B cell (primary cell): ENCODE results near the gene PIP5KL1. TPM values are rescaled to one million over a fixed set of nuclear protein-coding genes. Genes with fewer than 3 reads are reported as not detected.

ENCODE experiments used
- ATAC-seq: fragments of 200-7000 bp; cut with Tn5 transposase; one replicate; pipeline ENCODE4 v1.10.0; 2021; ENCODE audit warnings: low read depth, mild to moderate bottlenecking, moderate number of reproducible peaks, moderate library complexity
- CTCF ChIA-PET: fragments of 350-600 bp; sonication (Branson Sonifier 250); formaldehyde crosslinking; loops from one replicate; lab custom pipeline; 2021; ENCODE audit warnings: antibody characterized with exemption, inconsistent platforms; lab: Charles Lee
- POLR2A ChIA-PET: fragments of 350-600 bp; sonication (Branson Sonifier 250); formaldehyde crosslinking; loops from one replicate; lab custom pipeline; 2021; ENCODE audit warnings: antibody characterized with exemption; lab: Charles Lee
- DNase-seq: peaks from one replicate; pipeline ENCODE4 v3.0.0; 2013
- H2AFZ ChIP-seq: 2 replicates; pipeline ENCODE4 v1.6.1; 2012; ENCODE audit warnings: mild to moderate bottlenecking, low read depth, low read length; ENCODE audit not compliant: insufficient read depth, poor library complexity, severe bottlenecking
- H3K27ac ChIP-seq, 2 donors: 1 replicate in 1 of 2; 2 replicates in 1 of 2; pipeline ENCODE4 v1.5.1; 2012 to 2013; ENCODE audit warnings: low read length in 2 of 2, mild to moderate bottlenecking in 2 of 2, moderate library complexity in 1 of 2
- H3K27me3 ChIP-seq, 4 experiments: fragments of 200-600 bp in 1 of 4; sonication (generic) in 1 of 4; replicated peaks in 1 of 4; 1 replicate in 2 of 4; 2 replicates in 2 of 4; pipeline versions ENCODE4 v1.6.1 to v1.7.0; 2013 to 2016; ENCODE audit warnings: low read length in 3 of 4, mild to moderate bottlenecking in 2 of 4, mixed read lengths in 1 of 4, moderate library complexity in 1 of 4; ENCODE audit not compliant: insufficient read depth in 4 of 4, control insufficient read depth in 3 of 4; ENCODE audit errors: control extremely low read depth in 1 of 4
- H3K36me3 ChIP-seq, 2 experiments: replicated peaks in 1 of 2; 1 replicate in 1 of 2; 2 replicates in 1 of 2; pipeline versions ENCODE4 v1.6.1 to v1.7.1; 2013; ENCODE audit warnings: low read length in 1 of 2; ENCODE audit not compliant: insufficient read depth in 2 of 2, control insufficient read depth in 1 of 2; ENCODE audit errors: control extremely low read depth in 1 of 2, extremely low read depth in 1 of 2
- H3K4me1 ChIP-seq, 2 donors: fragments of 200-600 bp in 1 of 2; sonication (generic) in 1 of 2; 1 replicate in 1 of 2; 2 replicates in 1 of 2; pipeline versions ENCODE4 v1.5.1 to v1.6.1; 2013 to 2017; ENCODE audit warnings: low read length in 2 of 2; ENCODE audit not compliant: control insufficient read depth in 2 of 2, insufficient read depth in 2 of 2
- H3K4me2 ChIP-seq: replicated peaks from 2 replicates; pipeline ENCODE3; 2012; ENCODE audit warnings: mild to moderate bottlenecking, low read depth, low read length; ENCODE audit not compliant: poor library complexity, severe bottlenecking
- H3K4me3 ChIP-seq, 5 experiments: fragments of 200-600 bp in 1 of 5; sonication (generic) in 1 of 5; 1 replicate in 3 of 5; 2 replicates in 2 of 5; pipeline versions ENCODE4 v1.5.1 to v1.7.0; 2011 to 2016; ENCODE audit warnings: low read length in 4 of 5, mild to moderate bottlenecking in 4 of 5, low read depth in 2 of 5, control low read depth in 1 of 5, moderate library complexity in 1 of 5; ENCODE audit not compliant: insufficient read depth in 1 of 5; ENCODE audit errors: control extremely low read depth in 1 of 5, extremely low read depth in 1 of 5
- H3K79me2 ChIP-seq: fragments of 200-600 bp; sonication (generic); one replicate; pipeline ENCODE4 v1.6.0; 2016; ENCODE audit warnings: low read length; ENCODE audit not compliant: control insufficient read depth, insufficient read depth
- H3K9ac ChIP-seq: fragments of 200-600 bp; sonication (generic); 2 replicates; pipeline ENCODE4 v1.6.1; 2017; ENCODE audit warnings: mild to moderate bottlenecking, low read length, moderate library complexity
- H3K9me3 ChIP-seq, 3 donors: one replicate each; pipeline versions ENCODE4 v1.6.1 to v1.7.1; 2013; ENCODE audit warnings: low read length in 2 of 3; ENCODE audit not compliant: control insufficient read depth in 2 of 3, insufficient read depth in 1 of 3; ENCODE audit errors: control extremely low read depth in 1 of 3
- H4K20me1 ChIP-seq: 2 replicates; pipeline ENCODE4 v1.6.0; 2012; ENCODE audit warnings: mild to moderate bottlenecking, low read length; ENCODE audit not compliant: insufficient read depth, control insufficient read depth, poor library complexity, severe bottlenecking
- H3K27ac Mint-ChIP-seq: one replicate; pipeline ENCODE4 v1.8.0; 2021; ENCODE audit warnings: mixed read lengths
- H3K27me3 Mint-ChIP-seq: one replicate; pipeline ENCODE4 v1.8.0; 2021; ENCODE audit warnings: mixed read lengths
- H3K4me1 Mint-ChIP-seq: one replicate; pipeline ENCODE4 v1.8.0; 2021; ENCODE audit warnings: mixed read lengths
- H3K4me3 Mint-ChIP-seq: one replicate; pipeline ENCODE4 v1.8.0; 2021; ENCODE audit warnings: mixed read lengths
- H3K9me3 Mint-ChIP-seq: one replicate; pipeline ENCODE4 v1.8.0; 2022; ENCODE audit warnings: mixed read lengths; ENCODE audit not compliant: insufficient read depth
- EZH2 ChIP-seq: IDR thresholded peaks from 2 replicates; pipeline ENCODE4 v1.6.1; 2012; ENCODE audit warnings: borderline replicate concordance, low read depth, mild to moderate bottlenecking, moderate library complexity, low read length; ENCODE audit not compliant: insufficient read depth, poor library complexity, severe bottlenecking
- WGBS: methylation state at CpG from one replicate; pipeline ENCODE4 v1.1.5; 2013; ENCODE audit warnings: missing lambda C conversion rate; ENCODE audit not compliant: insufficient coverage; 5-methylcytosine and 5-hydroxymethylcytosine counted together
- intact Hi-C: fragments of 100-400 bp; cut with micrococcal nuclease; formaldehyde crosslinking; loops from one replicate; pipeline ENCODE4 v1.10.0; 2022
- polyA plus RNA-seq: library from polyadenylated mRNA; depleted of rRNA; stranded (reverse); fragments of >200 nt; gene quantifications from 2 replicates; pipeline ENCODE4 v1.2.3, GENCODE V29; 2012
- total RNA-seq, 2 donors: library from RNA; stranded (reverse); fragments of 120-200 nt in 1 of 2; gene quantifications; 1 replicate in 1 of 2; 2 replicates in 1 of 2; pipeline versions ENCODE4 v1.2.3 to v1.2.4, GENCODE V29; 2013 to 2022
- TF ChIP-seq, protein P1 (sequence below): fragments of 200-600 bp; IDR thresholded peaks from one replicate; pipeline ENCODE4 v1.8.0; 2022; ENCODE audit warnings: antibody characterized with exemption, mild to moderate bottlenecking

The PIP5KL1 gene
- total and polyA plus RNA-seq, 2 donors (not counting 1 experiment from before 2014, with no cell fraction given) = 0.75 to 1.4 TPM

DNA sequence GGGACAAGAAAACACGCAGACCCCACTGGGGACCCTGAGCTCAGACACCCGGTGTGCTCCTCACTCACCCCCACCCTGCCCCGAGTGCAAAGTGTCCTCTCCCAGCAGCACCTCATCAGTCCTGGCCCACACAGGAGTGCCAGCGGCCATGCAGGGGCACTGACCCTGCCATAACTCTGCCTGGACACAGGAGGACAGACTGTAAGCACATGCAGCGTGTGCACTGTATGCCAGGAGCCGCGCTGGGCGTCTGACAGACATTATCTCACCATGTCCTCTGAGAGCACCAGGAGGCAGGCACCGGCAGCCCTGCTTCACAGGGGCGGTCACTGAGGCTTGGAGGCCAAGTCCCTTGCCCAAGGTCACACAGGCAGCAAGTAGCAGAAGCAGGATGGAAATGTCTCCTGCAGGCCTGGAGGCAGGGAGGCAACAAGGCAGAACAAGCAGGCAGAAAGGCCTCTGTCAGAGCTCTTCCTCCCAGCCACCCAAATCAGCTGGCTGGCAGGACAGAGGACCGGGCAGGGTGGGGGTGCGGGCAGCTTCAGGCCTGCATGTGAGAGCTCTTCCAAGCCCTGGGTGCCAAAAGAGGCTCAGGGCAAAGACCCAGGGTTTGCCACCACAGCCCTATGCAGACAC is 41.8 kb upstream of the PIP5KL1 start:
- no peaks in the 10 kb centered on the region for H3K9me3 Mint-ChIP-seq
- H3K4me2 ChIP-seq = peak overlapping the region; percentile 76
- ChIA-PET POLR2A (interaction anchor here (1.4 to 2.8 kb wide), 3 partner anchors 8 to 238 kb away, joined by 3 to 28 read pairs (median 5); partner anchors contain the start of genes EEIG1 and TOR2A), CTCF (interaction anchor here (1.6 to 20.6 kb wide), 5 partner anchors 10 to 145 kb away, joined by 3 to 282 read pairs (median 19); partner anchors contain the start of gene EEIG1)
- no peak for DNase-seq
- intact Hi-C loops = loop anchor here (5.0 kb wide), 1 partner anchor 35 kb away; no protein-coding TSS in a partner anchor
- H2AFZ ChIP-seq = no peak overlapping the region
- no peaks in the 10 kb centered on the region for H3K9me3 ChIP-seq
- peak overlapping the region; percentile 27 for H3K9ac ChIP-seq
- H3K4me1 ChIP-seq = peaks cover 100% of the 10 kb centered on the region in 2 donors
- H3K36me3 ChIP-seq = peaks cover 0 to 38% of the 10 kb centered on the region in 2 experiments
- H3K4me3 ChIP-seq = peak overlapping the region in 1 of 5 experiments; percentile 21
- H3K79me2 ChIP-seq = peaks cover 99% of the 10 kb centered on the region
- H4K20me1 ChIP-seq = peaks cover 90% of the 10 kb centered on the region
- no peaks in the 10 kb centered on the region for H3K27me3 Mint-ChIP-seq
- peak overlapping the region; percentile 95 for H3K27ac Mint-ChIP-seq
- TF ChIP-seq EZH2 = no peak
- TF ChIP-seq, protein P1, sequence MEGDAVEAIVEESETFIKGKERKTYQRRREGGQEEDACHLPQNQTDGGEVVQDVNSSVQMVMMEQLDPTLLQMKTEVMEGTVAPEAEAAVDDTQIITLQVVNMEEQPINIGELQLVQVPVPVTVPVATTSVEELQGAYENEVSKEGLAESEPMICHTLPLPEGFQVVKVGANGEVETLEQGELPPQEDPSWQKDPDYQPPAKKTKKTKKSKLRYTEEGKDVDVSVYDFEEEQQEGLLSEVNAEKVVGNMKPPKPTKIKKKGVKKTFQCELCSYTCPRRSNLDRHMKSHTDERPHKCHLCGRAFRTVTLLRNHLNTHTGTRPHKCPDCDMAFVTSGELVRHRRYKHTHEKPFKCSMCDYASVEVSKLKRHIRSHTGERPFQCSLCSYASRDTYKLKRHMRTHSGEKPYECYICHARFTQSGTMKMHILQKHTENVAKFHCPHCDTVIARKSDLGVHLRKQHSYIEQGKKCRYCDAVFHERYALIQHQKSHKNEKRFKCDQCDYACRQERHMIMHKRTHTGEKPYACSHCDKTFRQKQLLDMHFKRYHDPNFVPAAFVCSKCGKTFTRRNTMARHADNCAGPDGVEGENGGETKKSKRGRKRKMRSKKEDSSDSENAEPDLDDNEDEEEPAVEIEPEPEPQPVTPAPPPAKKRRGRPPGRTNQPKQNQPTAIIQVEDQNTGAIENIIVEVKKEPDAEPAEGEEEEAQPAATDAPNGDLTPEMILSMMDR = no peak
- H3K4me3 Mint-ChIP-seq = peak overlapping the region; percentile 77
- peak overlapping the region; percentile 91 to 97 for H3K27ac ChIP-seq
- no peaks in the 10 kb centered on the region for H3K27me3 ChIP-seq
- peaks cover 99% of the 10 kb centered on the region for H3K4me1 Mint-ChIP-seq
- ATAC-seq = no peak
- 93% methylated on average over 12 of the region's 12 CpGs for WGBS
